Measurements from ENCODE around the gene TMPRSS13.
A peak's percentile ranks its signal among the peaks of the same experiment; 100 is the strongest.

The TMPRSS13 gene

GRCh38 chr11:117900121-117900648 is 29.0 kb downstream of the TMPRSS13 start:
- Histone ChIP-seq H3K4me3 (no peak overlapping the region), H3K9me3 (no peaks in the 10 kb centered on the region), H3K27me3 (ENCODE audit: low read depth) (no peaks in the 10 kb centered on the region), H3K4me1 (no peaks in the 10 kb centered on the region), H3K36me3 (replicated peaks) (no peaks in the 10 kb centered on the region)
- in situ Hi-C loops (cut with MboI; ENCODE audit: low sequenced_read_pairs) = no loop called here
- DNase-seq (ENCODE audit: low spot score in 2 of 2) = no peak

- in situ Hi-C loops (cut with MboI; ENCODE audit: low sequenced_read_pairs) = no loop called here
- Histone ChIP-seq H3K4me3 (no peak overlapping the region), H3K4me1 (no peaks in the 10 kb centered on the region), H3K27me3 (ENCODE audit: low read depth) (peaks cover 5% of the 10 kb centered on the region; the same call in 1 of the 2 replicates), H3K36me3 (replicated peaks) (no peaks in the 10 kb centered on the region), H3K9me3 (no peaks in the 10 kb centered on the region)
- DNase-seq (ENCODE audit: low spot score in 2 of 2) = no peak
These were observed 31.1 kb downstream of the TMPRSS13 start for GRCh38 chr11:117898059-117898458.

GRCh38 chr11:117892651-117893050 is 36.6 kb downstream of the TMPRSS13 start:
- DNase-seq (ENCODE audit: low spot score in 2 of 2) = no peak
- Histone ChIP-seq H3K4me3 (no peak overlapping the region), H3K4me1 (no peaks in the 10 kb centered on the region), H3K27me3 (ENCODE audit: low read depth) (peaks cover 5% of the 10 kb centered on the region; the same call in 1 of the 2 replicates), H3K36me3 (replicated peaks) (no peaks in the 10 kb centered on the region), H3K9me3 (no peaks in the 10 kb centered on the region)
- in situ Hi-C loops (cut with MboI; ENCODE audit: low sequenced_read_pairs) = no loop called here

- in situ Hi-C loops (cut with MboI; ENCODE audit: low sequenced_read_pairs) = no loop called here
- Histone ChIP-seq H3K9me3 (no peaks in the 10 kb centered on the region), H3K4me3 (no peak overlapping the region), H3K4me1 (no peaks in the 10 kb centered on the region), H3K27me3 (ENCODE audit: low read depth) (peaks cover 5% of the 10 kb centered on the region; the same call in 1 of the 2 replicates), H3K36me3 (replicated peaks) (no peaks in the 10 kb centered on the region)
- peak in 1 of 2 experiments; percentile 1 for DNase-seq (ENCODE audit: low spot score in 2 of 2)
These were observed 37.8 kb downstream of the TMPRSS13 start for GRCh38 chr11:117891362-117891761.

GRCh38 chr11:117888139-117888566 is 41.0 kb downstream of the TMPRSS13 start:
- H3K9me3 ChIP-seq = no peaks in the 10 kb centered on the region
- H3K4me3 ChIP-seq = no peak overlapping the region
- DNase-seq (ENCODE audit: low spot score in 2 of 2) = peak in 1 of 2 experiments; percentile 1
- H3K4me1 ChIP-seq = no peaks in the 10 kb centered on the region
- H3K27me3 ChIP-seq (ENCODE audit: low read depth) = no peaks in the 10 kb centered on the region
- in situ Hi-C loops (cut with MboI; ENCODE audit: low sequenced_read_pairs) = no loop called here
- no peaks in the 10 kb centered on the region for H3K36me3 ChIP-seq (replicated peaks)

- no peaks in the 10 kb centered on the region for H3K9me3 ChIP-seq
- in situ Hi-C loops (cut with MboI; ENCODE audit: low sequenced_read_pairs) = no loop called here
- H3K27me3 ChIP-seq (ENCODE audit: low read depth) = no peaks in the 10 kb centered on the region
- H3K36me3 ChIP-seq (replicated peaks) = no peaks in the 10 kb centered on the region
- DNase-seq (ENCODE audit: low spot score in 2 of 2) = no peak
- no peak overlapping the region for H3K4me3 ChIP-seq
- H3K4me1 ChIP-seq = peaks cover 2% of the 10 kb centered on the region
These were observed 41.6 kb downstream of the TMPRSS13 start for GRCh38 chr11:117887431-117888138.

GRCh38 chr11:117885777-117886176 is 43.4 kb downstream of the TMPRSS13 start:
- Histone ChIP-seq H3K4me3 (no peak overlapping the region), H3K9me3 (no peaks in the 10 kb centered on the region), H3K27me3 (ENCODE audit: low read depth) (no peaks in the 10 kb centered on the region), H3K4me1 (peaks cover 7% of the 10 kb centered on the region), H3K36me3 (replicated peaks) (no peaks in the 10 kb centered on the region)
- DNase-seq (ENCODE audit: low spot score in 2 of 2) = no peak
- in situ Hi-C loops (cut with MboI; ENCODE audit: low sequenced_read_pairs) = no loop called here

- H3K9me3 ChIP-seq = no peaks in the 10 kb centered on the region
- no peaks in the 10 kb centered on the region for H3K27me3 ChIP-seq (ENCODE audit: low read depth)
- DNase-seq (ENCODE audit: low spot score in 2 of 2) = no peak
- no peak overlapping the region for H3K4me3 ChIP-seq
- H3K36me3 ChIP-seq (replicated peaks) = no peaks in the 10 kb centered on the region
- in situ Hi-C loops (cut with MboI; ENCODE audit: low sequenced_read_pairs) = no loop called here
- H3K4me1 ChIP-seq = peaks cover 7% of the 10 kb centered on the region
These were observed 44.2 kb downstream of the TMPRSS13 start for GRCh38 chr11:117884994-117885393.

- no peak for DNase-seq (ENCODE audit: low spot score in 2 of 2)
- H3K4me1 ChIP-seq = peaks cover 7% of the 10 kb centered on the region
- no peaks in the 10 kb centered on the region for H3K27me3 ChIP-seq (ENCODE audit: low read depth)
- H3K36me3 ChIP-seq (replicated peaks) = no peaks in the 10 kb centered on the region
- H3K4me3 ChIP-seq = no peak overlapping the region
- in situ Hi-C loops (cut with MboI; ENCODE audit: low sequenced_read_pairs) = no loop called here
- no peaks in the 10 kb centered on the region for H3K9me3 ChIP-seq
These were observed 46.1 kb downstream of the TMPRSS13 start for GRCh38 chr11:117883063-117883462.

- H3K4me3 ChIP-seq = no peak overlapping the region
- no peaks in the 10 kb centered on the region for H3K9me3 ChIP-seq
- H3K4me1 ChIP-seq = peaks cover 8% of the 10 kb centered on the region
- DNase-seq (ENCODE audit: low spot score in 2 of 2) = peak in 1 of 2 experiments; percentile 37
- in situ Hi-C loops (cut with MboI; ENCODE audit: low sequenced_read_pairs) = no loop called here
- no peaks in the 10 kb centered on the region for H3K36me3 ChIP-seq (replicated peaks)
- no peaks in the 10 kb centered on the region for H3K27me3 ChIP-seq (ENCODE audit: low read depth)
These were observed 46.8 kb downstream of the TMPRSS13 start for GRCh38 chr11:117882311-117882905.

- Histone ChIP-seq H3K4me1 (peaks cover 14% of the 10 kb centered on the region), H3K4me3 (no peak overlapping the region), H3K9me3 (no peaks in the 10 kb centered on the region), H3K27me3 (ENCODE audit: low read depth) (no peaks in the 10 kb centered on the region), H3K36me3 (replicated peaks) (no peaks in the 10 kb centered on the region)
- in situ Hi-C loops (cut with MboI; ENCODE audit: low sequenced_read_pairs) = no loop called here
- no peak for DNase-seq (ENCODE audit: low spot score in 2 of 2)
These were observed 48.0 kb downstream of the TMPRSS13 start for GRCh38 chr11:117881217-117881616.

GRCh38 chr11:117879516-117880480 is 49.4 kb downstream of the TMPRSS13 start:
- Histone ChIP-seq H3K4me1 (peaks cover 20% of the 10 kb centered on the region), H3K4me3 (no peak overlapping the region), H3K36me3 (replicated peaks) (no peaks in the 10 kb centered on the region), H3K27me3 (ENCODE audit: low read depth) (no peaks in the 10 kb centered on the region), H3K9me3 (no peaks in the 10 kb centered on the region)
- in situ Hi-C loops (cut with MboI; ENCODE audit: low sequenced_read_pairs) = no loop called here
- DNase-seq (ENCODE audit: low spot score in 2 of 2) = no peak

GRCh38 chr11:117878939-117879475 is 50.2 kb downstream of the TMPRSS13 start:
- Histone ChIP-seq H3K27me3 (ENCODE audit: low read depth) (no peaks in the 10 kb centered on the region), H3K9me3 (no peaks in the 10 kb centered on the region), H3K4me3 (no peak overlapping the region), H3K4me1 (peaks cover 24% of the 10 kb centered on the region), H3K36me3 (replicated peaks) (no peaks in the 10 kb centered on the region)
- in situ Hi-C loops (cut with MboI; ENCODE audit: low sequenced_read_pairs) = no loop called here
- no peak for DNase-seq (ENCODE audit: low spot score in 2 of 2)
